K562 (cell line): ENCODE results near the gene CXCL12. TPM values are rescaled to one million over a fixed set of nuclear protein-coding genes. Genes with fewer than 3 reads are reported as not detected.

Source experiments
- ATAC-seq: fragments of 200-7000 bp; cut with Tn5 transposase; 3 replicates; pipeline ENCODE4 v1.9.1; 2020; ENCODE audit warnings: moderate library complexity
- BruUV-seq: library from RNA; stranded (reverse); fragments of 400-500 nt; replicated peaks from 2 replicates; lab custom pipeline; 2021; lab: Mats Ljungman, UMichigan
- CTCF ChIA-PET: fragments of 300-600 bp; formaldehyde crosslinking; extraction: SDS; loops from one replicate; lab custom pipeline; 2021; ENCODE audit warnings: low intra/inter-chr PET ratio; lab: Yijun Ruan, JAX
- POLR2A ChIA-PET: fragments of 300-600, 350-650 bp; sonication (Branson Sonifier 250); formaldehyde crosslinking; extraction: SDS; loops from one replicate; lab custom pipeline; 2021; ENCODE audit warnings: antibody characterized with exemption, inconsistent platforms; lab: Yijun Ruan, JAX
- DNase-seq, 4 experiments: peaks; one replicate each; pipeline versions ENCODE4 v3.0.0 to v3.0.0-alpha.2; 2011 to 2018; ENCODE audit warnings: low spot score in 3 of 4, mixed read lengths in 3 of 4; ENCODE audit errors: extremely low read depth in 1 of 4
- FAIRE-seq: peaks from 2 replicates; lab custom pipeline; 2011; peaks lifted over from hg19 to GRCh38; lab: Jason Lieb, UNC
- H2AFZ ChIP-seq: 2 replicates; pipeline ENCODE4 v1.6.0; 2011; ENCODE audit warnings: low read depth, low read length, control low read depth, inconsistent platforms
- H3K27ac ChIP-seq: fragments of 200-600 bp; 3 replicates; pipeline ENCODE4 v1.8.0; 2011; ENCODE audit warnings: low read depth, mild to moderate bottlenecking, control low read depth, inconsistent platforms, low read length, moderate library complexity, mixed read lengths; ENCODE audit errors: extremely low read depth
- H3K27me3 ChIP-seq, 2 experiments: fragments of 300-600 bp in 1 of 2; 2 replicates in 1 of 2; 3 replicates in 1 of 2; pipeline versions ENCODE4 v1.6.0 to v1.8.0; 2011; ENCODE audit warnings: inconsistent platforms in 2 of 2, low read length in 2 of 2, mild to moderate bottlenecking in 1 of 2, mixed read lengths in 1 of 2, moderate library complexity in 1 of 2; ENCODE audit not compliant: control insufficient read depth in 2 of 2, insufficient read depth in 2 of 2
- H3K36me3 ChIP-seq: fragments of 300-600 bp; 3 replicates; pipeline ENCODE4 v1.8.0; 2011; ENCODE audit warnings: mild to moderate bottlenecking, low read length, inconsistent platforms; ENCODE audit not compliant: control insufficient read depth, insufficient read depth
- H3K4me1 ChIP-seq, 2 experiments: fragments of 200-600 bp in 1 of 2; replicated peaks in 1 of 2; 2 replicates in 1 of 2; 3 replicates in 1 of 2; pipeline versions ENCODE4 v1.5.1 to v1.8.0; 2011; ENCODE audit warnings: inconsistent platforms in 2 of 2, low read length in 2 of 2, mild to moderate bottlenecking in 1 of 2, mixed read lengths in 1 of 2, moderate library complexity in 1 of 2; ENCODE audit not compliant: control insufficient read depth in 2 of 2, insufficient read depth in 2 of 2
- H3K4me2 ChIP-seq: 2 replicates; pipeline ENCODE4 v1.6.1; 2011; ENCODE audit warnings: low read length, control low read depth, inconsistent platforms, mixed read lengths; ENCODE audit not compliant: insufficient read depth
- H3K4me3 ChIP-seq: fragments of 200-600 bp; sonication (generic), shearing (Covaris generic); 2 replicates; pipeline ENCODE4 v1.5.1; 2016; ENCODE audit warnings: control low read depth, inconsistent platforms
- H3K79me2 ChIP-seq: fragments of 200-600 bp; 3 replicates; pipeline ENCODE4 v1.8.0; 2011; ENCODE audit warnings: low read length, inconsistent platforms; ENCODE audit not compliant: control insufficient read depth, insufficient read depth
- H3K9ac ChIP-seq, 2 experiments: 2 replicates each; pipeline versions ENCODE4 v1.6.0 to v1.6.1; 2011; ENCODE audit warnings: low read depth in 2 of 2, low read length in 2 of 2, control low read depth in 1 of 2, inconsistent platforms in 1 of 2, mild to moderate bottlenecking in 1 of 2, mixed read lengths in 1 of 2; ENCODE audit not compliant: insufficient read depth in 1 of 2
- H3K9me1 ChIP-seq: one replicate; pipeline ENCODE4 v1.6.0; 2011; ENCODE audit warnings: inconsistent platforms, mild to moderate bottlenecking, low read length, moderate library complexity; ENCODE audit not compliant: control insufficient read depth, insufficient read depth
- H3K9me3 ChIP-seq: replicated peaks from 2 replicates; pipeline ENCODE4 v1.5.1; 2011; ENCODE audit warnings: low read depth, low read length, inconsistent platforms; ENCODE audit not compliant: control insufficient read depth, insufficient read depth
- H4K20me1 ChIP-seq: replicated peaks from 2 replicates; pipeline ENCODE4 v1.6.1; 2011; ENCODE audit warnings: low read length, inconsistent platforms, mixed read lengths; ENCODE audit not compliant: control insufficient read depth, insufficient read depth
- GATA2 ChIP-seq: sonication (generic); formaldehyde crosslinking; IDR thresholded peaks from 2 replicates; pipeline ENCODE4 v1.4.0; 2020; ENCODE audit warnings: mild to moderate bottlenecking, missing genetic modification reagents
- KLF13 ChIP-seq: fragments of 450-650 bp; IDR thresholded peaks from 2 replicates; pipeline ENCODE4 v1.6.1; 2016; ENCODE audit warnings: missing genetic modification characterization, low read depth, mild to moderate bottlenecking, missing compliant biosample characterization, moderate library complexity, borderline replicate concordance
- MTA2 ChIP-seq: fragments of 450-650 bp; IDR thresholded peaks from 2 replicates; pipeline ENCODE4 v1.6.1; 2016; ENCODE audit warnings: low read depth
- NR2F6 ChIP-seq: fragments of 450-650 bp; formaldehyde crosslinking; IDR thresholded peaks from 2 replicates; pipeline ENCODE4 v1.4.0; 2020; ENCODE audit warnings: mild to moderate bottlenecking
- RBM14 ChIP-seq: fragments of 200-400 bp; formaldehyde crosslinking; IDR thresholded peaks from 2 replicates; pipeline ENCODE4 v1.6.1; 2018; ENCODE audit warnings: low read depth, mild to moderate bottlenecking, low read length, moderate library complexity, borderline replicate concordance; ENCODE audit not compliant: insufficient read depth
- SIN3A ChIP-seq, 2 experiments: fragments of 150-350 bp in 1 of 2; IDR thresholded peaks; 2 replicates each; pipeline ENCODE4 v1.6.1; 2011 to 2016; ENCODE audit warnings: borderline replicate concordance in 2 of 2, low read depth in 2 of 2, low read length in 2 of 2, mild to moderate bottlenecking in 2 of 2, moderate library complexity in 2 of 2; ENCODE audit not compliant: control insufficient read depth in 1 of 2
- ZKSCAN1 ChIP-seq: fragments of 150-350 bp; IDR thresholded peaks from 2 replicates; pipeline ENCODE4 v1.6.1; 2016; ENCODE audit warnings: low read depth, low read length
- WGBS: fragments of 100-300 bp; shearing (Covaris generic); methylation state at CpG from one replicate; pipeline ENCODE4 v1.1.6; 2016; ENCODE audit warnings: low coverage, mixed read lengths; ENCODE audit not compliant: insufficient coverage; ENCODE audit errors: missing lambda C conversion rate; 5-methylcytosine and 5-hydroxymethylcytosine counted together
- in situ Hi-C: fragments of 300-500 bp; cut with MboI; formaldehyde crosslinking; loops from 4 replicates; pipeline ENCODE4 v1.15.0; 2018; ENCODE audit warnings: inconsistent platforms, mixed read lengths
- intact Hi-C: fragments of 100-400 bp; cut with micrococcal nuclease; formaldehyde crosslinking; loops from 2 replicates; pipeline ENCODE4 v1.14.2; 2022
- polyA plus RNA-seq, 8 experiments: library from polyadenylated mRNA; depleted of rRNA in 4 of 8; stranded (reverse) in 5 of 8; unstranded in 3 of 8; fragments of >200 nt; fragmentation: Nextera tagmentation in 2 of 8; fragmentation: Illumina TruSeq in 1 of 8; extraction: Ambion mirVana in 2 of 8; extraction: Trizol in 1 of 8; gene quantifications; 2 replicates each; pipeline versions ENCODE4 v1.2.1 to v1.2.3, GENCODE V29; 2011 to 2014; ENCODE audit warnings: inconsistent platforms in 1 of 8, missing spikeins in 1 of 8
- total RNA-seq, 7 experiments: library from RNA; depleted of rRNA in 6 of 7; stranded (reverse); fragments of >200 nt in 6 of 7; fragmentation: Illumina TruSeq in 2 of 7; extraction: Trizol in 2 of 7; gene quantifications; 2 replicates each; pipeline versions ENCODE4 v1.2.1 to v1.2.3, GENCODE V29; 2011 to 2021; ENCODE audit warnings: low replicate concordance in 1 of 7
- TF ChIP-seq, protein P1 (sequence below): sonication (generic); formaldehyde crosslinking; IDR thresholded peaks from 2 replicates; pipeline ENCODE4 v1.8.0; 2022; ENCODE audit warnings: mild to moderate bottlenecking, missing genetic modification reagents

CXCL12 gene
- total and polyA plus RNA-seq, 9 of the 15 experiments (the other 6 are each of a cell fraction or from before 2014, with no cell fraction given), result 0.18 TPM; not detected in 8

DNA sequence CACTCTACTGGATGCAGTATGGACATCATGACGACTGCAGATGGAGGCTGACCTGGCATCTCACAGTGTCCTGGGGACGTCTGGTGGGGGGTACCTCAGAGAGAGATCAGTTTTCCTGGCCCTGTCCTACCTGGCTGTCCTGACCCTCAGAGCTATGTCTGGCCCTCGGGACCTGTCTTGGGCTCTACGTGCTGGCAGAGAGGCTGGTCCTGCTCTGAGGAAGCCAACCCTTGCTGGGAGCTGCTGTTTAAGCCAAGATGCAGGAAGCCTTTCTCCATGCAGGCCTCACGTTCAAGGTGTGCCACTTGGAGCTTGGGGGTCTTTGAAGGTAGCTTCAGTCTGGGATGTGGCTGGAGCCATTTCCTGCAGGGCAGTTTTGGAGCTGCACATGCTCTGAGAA lies 42.1 kb upstream of the CXCL12 start:
- H3K27ac ChIP-seq, result no peak overlapping the region
- TF ChIP-seq SIN3A (IDR thresholded peaks at IDR 0.05; ENCODE audit: borderline replicate concordance in 2 of 2, control insufficient read depth in 1 of 2, low read depth in 2 of 2, low read length in 2 of 2) (no peak), MTA2 (no peak), RBM14 (no peak), ZKSCAN1 (no peak), NR2F6 (CRISPR knock-in tag) (no peak), GATA2 (CRISPR knock-in tag) (no peak), KLF13 (no peak)
- TF ChIP-seq, protein P1, sequence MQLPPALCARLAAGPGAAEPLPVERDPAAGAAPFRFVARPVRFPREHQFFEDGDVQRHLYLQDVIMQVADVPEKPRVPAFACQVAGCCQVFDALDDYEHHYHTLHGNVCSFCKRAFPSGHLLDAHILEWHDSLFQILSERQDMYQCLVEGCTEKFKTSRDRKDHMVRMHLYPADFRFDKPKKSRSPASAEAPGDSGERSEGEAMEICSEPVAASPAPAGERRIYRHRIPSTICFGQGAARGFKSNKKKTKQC (CRISPR knock-in tag), result no peak
- no TSS peak for BruUV-seq
- no peaks in the 10 kb centered on the region for H3K9me3 ChIP-seq
- H4K20me1 ChIP-seq, result 0 out of 2 replicates have a peak, but pooled peaks cover 4% of the 10 kb centered on the region
- FAIRE-seq (no peak), DNase-seq (no peak), ATAC-seq (no peak)
- no peak overlapping the region for H3K4me2 ChIP-seq
- no peak overlapping the region for H2AFZ ChIP-seq
- no peak overlapping the region for H3K9ac ChIP-seq
- no peaks in the 10 kb centered on the region for H3K4me1 ChIP-seq
- intact Hi-C loops (no loop called here), in situ Hi-C loops (no loop called here)
- H3K27me3 ChIP-seq, result no peaks in the 10 kb centered on the region; a peak in 2 of 5 replicates
- CTCF ChIA-PET, result no interaction called here
- no peaks in the 10 kb centered on the region for H3K36me3 ChIP-seq
- WGBS, result 0% methylated on average over 5 of the region's 5 CpGs
- POLR2A ChIA-PET, result interaction anchor here (0.8 to 1.2 kb wide), 2 partner anchors 9 to 555 kb away, joined by 3 read pairs; no protein-coding TSS in a partner anchor
- no peak overlapping the region for H3K4me3 ChIP-seq
- no peaks in the 10 kb centered on the region for H3K79me2 ChIP-seq
- no peaks in the 10 kb centered on the region for H3K9me1 ChIP-seq
